Mucosa of descending colon (tissue), 3 donors: Measurements from ENCODE around the gene CPSF4. TPM values are rescaled to one million over a fixed set of nuclear protein-coding genes. Genes with fewer than 3 reads are reported as not detected.

ENCODE experiments used
- ATAC-seq: fragments of 200-7000 bp; cut with Tn5 transposase; one replicate; pipeline ENCODE4 v1.9.1; 2020; ENCODE audit warnings: mild to moderate bottlenecking, moderate library complexity
- DNase-seq, 3 donors: peaks; one replicate each; pipeline ENCODE4 v3.0.0-alpha.2; 2020
- H3K36me3 ChIP-seq: fragments of 200-600 bp; one replicate; pipeline ENCODE4 v1.8.0; 2021; ENCODE audit warnings: low read depth, mild to moderate bottlenecking
- H3K4me1 ChIP-seq: fragments of 200-600 bp; one replicate; pipeline ENCODE4 v1.8.0; 2021; ENCODE audit warnings: low read depth, mild to moderate bottlenecking
- H3K4me3 ChIP-seq: fragments of 200-600 bp; one replicate; pipeline ENCODE4 v1.8.0; 2021; ENCODE audit warnings: mild to moderate bottlenecking
- H3K9me3 ChIP-seq: fragments of 200-600 bp; one replicate; pipeline ENCODE4 v1.8.0; 2021; ENCODE audit warnings: mild to moderate bottlenecking
- CTCF ChIP-seq: fragments of 200-600 bp; IDR thresholded peaks from one replicate; pipeline ENCODE4 v1.8.0; 2022; ENCODE audit warnings: antibody characterized with exemption, mild to moderate bottlenecking
- intact Hi-C, 2 donors: fragments of 100-400 bp; cut with DNase I in 1 of 2; cut with micrococcal nuclease in 1 of 2; formaldehyde crosslinking; loops; one replicate each; pipeline versions ENCODE4 v1.11.0 to v1.11.1; 2022; cut with DNase I, micrococcal nuclease
- total RNA-seq, 3 donors: library from RNA; stranded (reverse); fragmentation: NEBNext Ultra II Directional in 2 of 3; extraction: Animal tissue kit (Norgen Biotek cat#: 25700) in 2 of 3; gene quantifications; one replicate each; pipeline versions ENCODE4 v1.2.1 to v1.2.4, GENCODE V29; 2021 to 2023
- donor health status: DM: no; HTN: no; CAD: no; lungs with moderate emphysema.
- donor health status: DM: no; HTN: no; CAD: no.
- donor health status: DM: no; HTN: yes; CAD: no.

The CPSF4 gene
- total RNA-seq, 3 donors from 2014 or later: 23.2 to 33.5 (median 24.8) TPM

GRCh38 chr7:99404977-99405320 lies 33.8 kb upstream of the CPSF4 start:
- no peak for TF ChIP-seq CTCF
- Histone ChIP-seq H3K4me1 (peaks cover 19% of the 10 kb centered on the region), H3K36me3 (no peaks in the 10 kb centered on the region), H3K9me3 (no peaks in the 10 kb centered on the region), H3K4me3 (no peak overlapping the region)
- intact Hi-C loops: no loop called here
- DNase-seq: no peak
- ATAC-seq: no peak

- intact Hi-C loops: no loop called here
- Histone ChIP-seq H3K9me3 (no peaks in the 10 kb centered on the region), H3K36me3 (peaks cover 6% of the 10 kb centered on the region), H3K4me1 (peaks cover 26% of the 10 kb centered on the region), H3K4me3 (no peak overlapping the region)
- DNase-seq (no peak), ATAC-seq (no peak)
- TF ChIP-seq CTCF: no peak
These were observed 32.2 kb upstream of the CPSF4 start for GRCh38 chr7:99406557-99406956.

- Histone ChIP-seq H3K4me3 (peak overlapping the region; percentile 97), H3K36me3 (peaks cover 10% of the 10 kb centered on the region), H3K4me1 (peaks cover 26% of the 10 kb centered on the region), H3K9me3 (no peaks in the 10 kb centered on the region)
- DNase-seq (peak; percentile 43 to 68 (median 60)), ATAC-seq (peak; percentile 49)
- intact Hi-C loops: no loop called here
- no peak for TF ChIP-seq CTCF
These were observed 30.8 kb upstream of the CPSF4 start for GRCh38 chr7:99407872-99408378.

- ATAC-seq (peak; percentile 96), DNase-seq (peak; percentile 93 to 96 (median 94))
- Histone ChIP-seq H3K4me3 (peak within 1 kb of the TSS; percentile 97), H3K36me3 (peaks cover 15% of the 10 kb centered on the region), H3K4me1 (peaks cover 26% of the 10 kb centered on the region), H3K9me3 (no peaks in the 10 kb centered on the region)
- no peak for TF ChIP-seq CTCF
- intact Hi-C loops: no loop called here
These were observed 30.2 kb upstream of the CPSF4 start, which contains the start of the genes BUD31 and PDAP1 for GRCh38 chr7:99408379-99409191. Gene BUD31 (plus strand): TSS chr7:99408969. CDS start chr7:99411093, 2,124 bp downstream. Gene PDAP1 (minus strand): TSS chr7:99408597. CDS start chr7:99408548, 49 bp downstream.

- intact Hi-C loops: no loop called here
- peak in 1 of 3 donors; percentile 11 for DNase-seq
- no peak for TF ChIP-seq CTCF
- ATAC-seq: peak; percentile 1
- Histone ChIP-seq H3K9me3 (no peaks in the 10 kb centered on the region), H3K4me1 (peaks cover 26% of the 10 kb centered on the region), H3K36me3 (peaks cover 18% of the 10 kb centered on the region), H3K4me3 (peak overlapping the region; percentile 97)
These were observed 29.6 kb upstream of the CPSF4 start for GRCh38 chr7:99409192-99409572.
